ENCODE data around the gene CTDSPL. TPM values are rescaled to one million over a fixed set of nuclear protein-coding genes. Genes with fewer than 3 reads are reported as not detected.

CTDSPL gene
- total RNA-seq, 1 donor from 2014 or later = 20.4 TPM

GRCh38 chr3:37934631-37935289 is 73.1 kb downstream of the CTDSPL start:
- Histone ChIP-seq H3K4me1 (ENCODE audit: control insufficient read depth in 3 of 3, insufficient read depth in 3 of 3, low read length in 3 of 3) (peaks cover 12 to 16% (median 15%) of the 10 kb centered on the region in 3 donors), H3K36me3 (ENCODE audit: control insufficient read depth in 3 of 3, insufficient read depth in 3 of 3, low read length in 3 of 3) (no peaks in the 10 kb centered on the region), H3K27me3 (ENCODE audit: control insufficient read depth in 3 of 3, insufficient read depth in 3 of 3, low read length in 3 of 3) (no peaks in the 10 kb centered on the region), H3K27ac (ENCODE audit: low read depth, low read length) (no peak overlapping the region), H3K4me3 (ENCODE audit: low read length in 3 of 3) (no peak overlapping the region), H3K9me3 (ENCODE audit: control insufficient read depth in 3 of 3, low read length in 3 of 3) (no peaks in the 10 kb centered on the region), H3K9ac (ENCODE audit: low read depth in 1 of 3, low read length in 3 of 3) (no peak overlapping the region)

DNA sequence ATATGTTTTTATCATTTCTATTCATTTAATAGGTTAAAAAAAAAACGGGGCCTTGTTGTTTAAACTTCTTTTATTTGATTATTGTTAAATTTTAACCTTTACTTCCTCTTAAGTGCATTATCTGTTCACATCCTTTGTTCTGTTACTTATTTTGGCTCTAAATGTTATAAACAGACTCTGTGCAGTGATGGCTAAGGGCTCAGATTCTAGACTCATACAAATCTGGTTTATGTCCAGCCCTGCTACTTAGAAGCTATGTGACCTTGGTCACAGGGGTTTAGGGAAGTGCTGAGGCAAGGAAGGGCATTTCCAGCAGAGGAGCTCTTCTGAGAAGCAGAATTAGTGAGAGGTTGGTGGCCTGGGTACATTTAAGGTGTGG is 73.6 kb downstream of the CTDSPL start:
- no peak overlapping the region for H3K9ac ChIP-seq (ENCODE audit: low read depth in 1 of 3, low read length in 3 of 3)
- H3K27me3 ChIP-seq (ENCODE audit: control insufficient read depth in 3 of 3, insufficient read depth in 3 of 3, low read length in 3 of 3) = no peaks in the 10 kb centered on the region
- no peaks in the 10 kb centered on the region for H3K36me3 ChIP-seq (ENCODE audit: control insufficient read depth in 3 of 3, insufficient read depth in 3 of 3, low read length in 3 of 3)
- no peak overlapping the region for H3K4me3 ChIP-seq (ENCODE audit: low read length in 3 of 3)
- no peak overlapping the region for H3K27ac ChIP-seq (ENCODE audit: low read depth, low read length)
- H3K9me3 ChIP-seq (ENCODE audit: control insufficient read depth in 3 of 3, low read length in 3 of 3) = no peaks in the 10 kb centered on the region
- H3K4me1 ChIP-seq (ENCODE audit: control insufficient read depth in 3 of 3, insufficient read depth in 3 of 3, low read length in 3 of 3) = peaks cover 12 to 17% (median 16%) of the 10 kb centered on the region in 3 donors

DNA sequence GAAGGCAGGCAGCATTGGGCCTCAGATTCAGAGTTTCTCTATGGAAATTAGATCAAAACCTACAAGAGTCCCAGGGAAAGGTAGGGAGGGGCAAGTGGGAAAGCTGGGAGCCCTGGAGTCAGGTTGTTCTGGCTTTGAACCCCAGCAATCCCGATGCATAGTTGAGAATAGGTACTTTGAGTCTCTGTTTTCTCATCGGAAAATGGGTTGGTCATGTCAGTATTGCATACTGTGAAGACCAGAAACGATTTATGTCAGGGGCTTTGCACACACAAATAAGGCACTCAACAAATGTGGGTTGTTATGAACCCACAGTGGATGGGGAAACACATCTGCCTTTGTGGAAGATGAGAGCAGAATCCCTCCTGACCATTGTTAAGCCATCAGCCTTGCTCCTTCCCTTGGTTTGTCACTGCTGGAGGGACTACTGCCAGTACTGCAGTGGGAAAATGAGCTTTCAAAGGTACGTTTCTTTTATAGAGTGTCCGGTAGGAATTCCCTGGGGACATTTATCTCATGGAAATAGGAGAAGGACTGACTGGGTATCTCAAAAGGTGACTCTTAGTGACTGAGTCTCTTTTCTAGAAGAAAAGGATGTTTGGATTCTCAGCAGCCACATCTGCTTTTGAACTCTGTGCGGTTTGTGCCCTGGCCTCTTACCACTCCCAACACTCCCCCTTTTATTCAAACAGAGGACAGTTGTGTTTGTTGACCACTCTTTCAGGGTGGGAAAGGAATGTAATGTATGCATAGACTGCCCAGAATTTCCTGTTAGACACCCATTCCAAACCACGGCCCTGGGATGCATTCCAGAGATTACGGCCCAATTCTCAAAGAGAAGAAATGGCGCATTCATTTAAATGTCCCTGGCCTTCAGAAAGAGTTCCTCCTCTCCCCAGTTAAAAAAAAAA is 74.3 kb downstream of the CTDSPL start:
- H3K27me3 ChIP-seq (ENCODE audit: control insufficient read depth in 3 of 3, insufficient read depth in 3 of 3, low read length in 3 of 3) = no peaks in the 10 kb centered on the region
- H3K27ac ChIP-seq (ENCODE audit: low read depth, low read length) = no peak overlapping the region
- H3K9me3 ChIP-seq (ENCODE audit: control insufficient read depth in 3 of 3, low read length in 3 of 3) = no peaks in the 10 kb centered on the region
- no peak overlapping the region for H3K9ac ChIP-seq (ENCODE audit: low read depth in 1 of 3, low read length in 3 of 3)
- no peak overlapping the region for H3K4me3 ChIP-seq (ENCODE audit: low read length in 3 of 3)
- H3K36me3 ChIP-seq (ENCODE audit: control insufficient read depth in 3 of 3, insufficient read depth in 3 of 3, low read length in 3 of 3) = no peaks in the 10 kb centered on the region
- peaks cover 12 to 23% (median 21%) of the 10 kb centered on the region in 3 donors for H3K4me1 ChIP-seq (ENCODE audit: control insufficient read depth in 3 of 3, insufficient read depth in 3 of 3, low read length in 3 of 3)

- no peak overlapping the region for H3K27ac ChIP-seq (ENCODE audit: low read depth, low read length)
- no peak overlapping the region for H3K9ac ChIP-seq (ENCODE audit: low read depth in 1 of 3, low read length in 3 of 3)
- H3K36me3 ChIP-seq (ENCODE audit: control insufficient read depth in 3 of 3, insufficient read depth in 3 of 3, low read length in 3 of 3) = no peaks in the 10 kb centered on the region
- no peak overlapping the region for H3K4me3 ChIP-seq (ENCODE audit: low read length in 3 of 3)
- no peaks in the 10 kb centered on the region for H3K27me3 ChIP-seq (ENCODE audit: control insufficient read depth in 3 of 3, insufficient read depth in 3 of 3, low read length in 3 of 3)
- peaks cover 12 to 29% (median 28%) of the 10 kb centered on the region in 3 donors for H3K4me1 ChIP-seq (ENCODE audit: control insufficient read depth in 3 of 3, insufficient read depth in 3 of 3, low read length in 3 of 3)
- no peaks in the 10 kb centered on the region for H3K9me3 ChIP-seq (ENCODE audit: control insufficient read depth in 3 of 3, low read length in 3 of 3)
Observed at GRCh38 chr3:37937156-37937555, 75.5 kb downstream of the CTDSPL start.

DNA sequence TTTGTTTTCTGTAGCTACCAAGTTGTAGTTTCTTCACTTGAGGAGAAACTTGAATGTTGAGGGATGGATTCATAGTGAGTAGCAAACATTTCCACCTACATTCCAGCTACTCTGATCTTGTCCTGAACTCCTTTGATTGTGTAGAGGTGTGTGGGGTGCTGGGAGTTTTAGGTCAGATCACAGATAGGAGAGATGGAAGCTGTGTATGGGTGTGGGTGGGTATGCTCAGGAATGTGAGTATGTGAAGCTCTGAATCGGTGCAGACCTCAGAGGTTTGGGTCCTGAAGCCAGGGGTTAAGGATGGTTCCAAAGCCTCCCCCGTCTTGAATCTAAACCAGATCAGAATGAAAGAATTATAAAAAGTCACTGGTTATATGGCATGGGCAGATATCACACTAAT is 76.3 kb downstream of the CTDSPL start:
- Histone ChIP-seq H3K27ac (ENCODE audit: low read depth, low read length) (no peak overlapping the region), H3K4me1 (ENCODE audit: control insufficient read depth in 3 of 3, insufficient read depth in 3 of 3, low read length in 3 of 3) (peaks cover 12 to 29% (median 28%) of the 10 kb centered on the region in 3 donors), H3K9ac (ENCODE audit: low read depth in 1 of 3, low read length in 3 of 3) (no peak overlapping the region)

DNA sequence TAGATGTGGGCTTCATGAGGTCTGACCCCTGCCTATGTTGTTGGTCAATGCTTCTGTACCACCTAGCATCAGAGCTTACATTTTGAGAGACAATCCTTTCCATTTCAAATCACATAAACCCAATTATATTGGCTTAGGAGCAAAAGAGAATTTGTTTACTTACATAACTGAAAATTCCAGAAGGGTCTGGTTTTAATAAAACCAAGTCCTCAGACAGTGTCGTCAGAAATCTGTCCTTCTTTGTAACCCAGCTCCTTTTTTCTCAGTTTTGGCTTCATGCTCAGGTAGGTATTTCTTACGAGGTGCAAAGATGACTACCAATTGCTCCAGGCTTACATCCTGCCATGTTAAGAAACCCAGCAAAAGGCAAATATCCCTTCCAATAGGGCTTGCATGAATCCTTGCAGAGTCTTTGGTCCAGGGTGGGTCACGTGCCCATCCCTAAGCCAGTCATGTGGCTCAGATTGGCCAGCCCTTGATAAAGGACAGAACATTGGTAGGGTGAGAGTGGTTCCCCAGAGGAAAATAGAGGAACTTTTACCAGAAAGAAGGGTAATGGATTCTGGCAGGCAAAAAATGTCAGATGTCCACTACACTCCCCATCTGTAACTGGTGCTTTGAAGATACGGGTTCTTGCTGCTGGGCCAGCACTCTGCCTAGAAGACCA is 78.7 kb downstream of the CTDSPL start:
- Histone ChIP-seq H3K4me1 (ENCODE audit: control insufficient read depth in 3 of 3, insufficient read depth in 3 of 3, low read length in 3 of 3) (peaks cover 15 to 37% (median 32%) of the 10 kb centered on the region in 3 donors), H3K27me3 (ENCODE audit: control insufficient read depth in 3 of 3, insufficient read depth in 3 of 3, low read length in 3 of 3) (no peaks in the 10 kb centered on the region), H3K27ac (ENCODE audit: low read depth, low read length) (no peak overlapping the region), H3K9me3 (ENCODE audit: control insufficient read depth in 3 of 3, low read length in 3 of 3) (no peaks in the 10 kb centered on the region), H3K9ac (ENCODE audit: low read depth in 1 of 3, low read length in 3 of 3) (no peak overlapping the region), H3K36me3 (ENCODE audit: control insufficient read depth in 3 of 3, insufficient read depth in 3 of 3, low read length in 3 of 3) (no peaks in the 10 kb centered on the region), H3K4me3 (ENCODE audit: low read length in 3 of 3) (no peak overlapping the region)

More for the DNA sequence above, 76.3 kb downstream of the CTDSPL start:
- no peak overlapping the region for H3K4me3 ChIP-seq (ENCODE audit: low read length in 3 of 3)
- H3K36me3 ChIP-seq (ENCODE audit: control insufficient read depth in 3 of 3, insufficient read depth in 3 of 3, low read length in 3 of 3) = no peaks in the 10 kb centered on the region
- no peaks in the 10 kb centered on the region for H3K27me3 ChIP-seq (ENCODE audit: control insufficient read depth in 3 of 3, insufficient read depth in 3 of 3, low read length in 3 of 3)
- H3K9me3 ChIP-seq (ENCODE audit: control insufficient read depth in 3 of 3, low read length in 3 of 3) = no peaks in the 10 kb centered on the region

- peaks cover 18 to 36% (median 35%) of the 10 kb centered on the region in 3 donors for H3K4me1 ChIP-seq (ENCODE audit: control insufficient read depth in 3 of 3, insufficient read depth in 3 of 3, low read length in 3 of 3)
- no peak overlapping the region for H3K27ac ChIP-seq (ENCODE audit: low read depth, low read length)
- H3K4me3 ChIP-seq (ENCODE audit: low read length in 3 of 3) = no peak overlapping the region
Observed at GRCh38 chr3:37941608-37942508, 80.2 kb downstream of the CTDSPL start.

DNA sequence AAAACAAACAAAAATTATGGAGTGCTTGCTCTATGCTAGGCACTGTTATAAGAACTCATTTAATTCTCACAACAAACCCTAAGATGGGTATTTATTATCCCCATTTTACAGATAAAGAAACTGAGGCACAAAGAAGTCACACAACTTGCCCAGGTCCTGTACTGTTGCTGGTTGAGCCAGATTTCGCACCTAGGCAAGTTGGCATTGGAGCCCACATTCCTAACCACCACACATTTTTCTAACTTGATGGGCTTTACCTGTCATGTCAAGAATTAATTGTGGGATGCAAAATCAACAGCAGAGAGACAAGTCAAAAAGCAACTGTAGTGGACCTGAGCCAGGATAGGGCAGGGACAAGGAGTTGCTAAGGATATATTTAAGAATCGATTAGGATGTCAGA is 81.0 kb downstream of the CTDSPL start:
- H3K36me3 ChIP-seq (ENCODE audit: control insufficient read depth in 3 of 3, insufficient read depth in 3 of 3, low read length in 3 of 3) = peaks cover 0 to 2% (median 0%) of the 10 kb centered on the region in 3 donors
- H3K4me1 ChIP-seq (ENCODE audit: control insufficient read depth in 3 of 3, insufficient read depth in 3 of 3, low read length in 3 of 3) = peaks cover 18 to 37% (median 35%) of the 10 kb centered on the region in 3 donors
- no peaks in the 10 kb centered on the region for H3K9me3 ChIP-seq (ENCODE audit: control insufficient read depth in 3 of 3, low read length in 3 of 3)
- H3K27ac ChIP-seq (ENCODE audit: low read depth, low read length) = no peak overlapping the region
- no peaks in the 10 kb centered on the region for H3K27me3 ChIP-seq (ENCODE audit: control insufficient read depth in 3 of 3, insufficient read depth in 3 of 3, low read length in 3 of 3)
- H3K4me3 ChIP-seq (ENCODE audit: low read length in 3 of 3) = no peak overlapping the region
- no peak overlapping the region for H3K9ac ChIP-seq (ENCODE audit: low read depth in 1 of 3, low read length in 3 of 3)

More at GRCh38 chr3:37941608-37942508, 80.2 kb downstream of the CTDSPL start:
- peaks cover 0 to under 1% (median 0%) of the 10 kb centered on the region in 3 donors for H3K36me3 ChIP-seq (ENCODE audit: control insufficient read depth in 3 of 3, insufficient read depth in 3 of 3, low read length in 3 of 3)
- no peak overlapping the region for H3K9ac ChIP-seq (ENCODE audit: low read depth in 1 of 3, low read length in 3 of 3)
- no peaks in the 10 kb centered on the region for H3K27me3 ChIP-seq (ENCODE audit: control insufficient read depth in 3 of 3, insufficient read depth in 3 of 3, low read length in 3 of 3)
- H3K9me3 ChIP-seq (ENCODE audit: control insufficient read depth in 3 of 3, low read length in 3 of 3) = no peaks in the 10 kb centered on the region

DNA sequence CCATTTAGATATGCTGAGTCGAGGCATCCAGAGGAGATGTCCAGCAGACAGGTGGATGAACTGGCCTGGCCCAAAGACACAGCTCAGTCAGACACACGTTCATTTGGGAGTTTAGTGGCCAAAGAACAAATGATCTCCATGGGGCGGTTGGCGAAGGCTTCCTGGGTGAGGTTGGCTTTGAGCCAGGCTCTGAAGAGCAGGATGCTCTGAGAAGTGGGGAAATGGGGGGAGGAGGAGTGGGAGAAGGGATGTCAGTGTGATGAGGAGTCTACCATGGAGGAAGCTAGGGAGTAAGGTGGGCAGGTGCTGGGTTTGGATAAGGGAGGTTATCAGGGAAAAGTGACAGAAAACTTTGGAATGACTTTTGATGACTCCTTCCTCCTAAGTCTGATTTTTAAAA is 81.4 kb downstream of the CTDSPL start:
- Histone ChIP-seq H3K9me3 (ENCODE audit: control insufficient read depth in 3 of 3, low read length in 3 of 3) (no peaks in the 10 kb centered on the region), H3K9ac (ENCODE audit: low read depth in 1 of 3, low read length in 3 of 3) (no peak overlapping the region), H3K27ac (ENCODE audit: low read depth, low read length) (no peak overlapping the region), H3K4me1 (ENCODE audit: control insufficient read depth in 3 of 3, insufficient read depth in 3 of 3, low read length in 3 of 3) (peaks cover 18 to 37% (median 35%) of the 10 kb centered on the region in 3 donors), H3K36me3 (ENCODE audit: control insufficient read depth in 3 of 3, insufficient read depth in 3 of 3, low read length in 3 of 3) (peaks cover 0 to 2% (median 0%) of the 10 kb centered on the region in 3 donors), H3K27me3 (ENCODE audit: control insufficient read depth in 3 of 3, insufficient read depth in 3 of 3, low read length in 3 of 3) (no peaks in the 10 kb centered on the region), H3K4me3 (ENCODE audit: low read length in 3 of 3) (no peak overlapping the region)
